Measurements from ENCODE around the gene NAPSA.
A peak's percentile ranks its signal among the peaks of the same experiment; 100 is the strongest.

The NAPSA gene

DNA sequence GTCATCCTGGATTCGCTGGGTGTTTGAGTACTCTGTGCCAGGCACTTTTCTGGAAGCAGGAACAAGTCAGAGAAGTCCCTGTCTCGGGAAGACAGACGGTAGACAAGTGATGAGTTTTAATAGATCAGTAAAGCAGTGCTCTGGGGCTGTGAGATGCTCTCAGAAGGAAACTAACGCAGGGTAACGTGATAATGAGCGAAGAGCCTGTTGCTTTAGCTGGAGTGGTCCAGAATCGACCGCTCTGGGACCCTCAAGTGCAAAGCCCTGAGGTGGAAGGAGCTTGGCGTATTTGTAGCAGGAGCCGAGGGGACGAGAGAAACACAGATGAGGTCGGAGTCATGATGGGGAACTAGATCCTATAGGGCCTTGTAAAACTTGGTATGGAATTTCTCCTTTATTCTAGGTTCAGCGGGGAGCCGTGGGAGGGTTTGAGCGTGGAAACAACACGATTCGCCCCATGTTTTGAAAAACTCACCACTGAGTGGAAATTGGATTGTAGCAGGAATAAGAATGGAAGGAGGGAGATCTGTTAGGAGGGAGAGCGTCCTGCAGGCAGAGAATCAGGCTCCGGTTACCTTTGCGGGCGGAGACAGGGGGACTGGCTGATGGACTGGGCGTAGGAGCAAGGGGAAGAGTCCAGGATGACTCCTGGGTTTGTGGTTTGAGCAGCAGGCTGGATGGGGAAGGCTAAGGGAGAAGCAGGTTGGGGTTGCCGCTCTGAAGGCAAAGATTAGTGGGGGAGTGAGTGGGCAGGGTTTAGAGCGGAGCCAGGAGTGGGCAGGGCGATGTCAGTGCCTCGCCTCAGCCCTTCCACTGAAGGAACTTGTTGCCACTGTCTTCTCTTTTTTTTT is 19.5 kb upstream of the NAPSA start:
- Histone ChIP-seq H3K36me3 (ENCODE audit: control insufficient read depth, insufficient read depth, low read length) (peaks cover 33% of the 10 kb centered on the region), H3K27ac (ENCODE audit: insufficient read depth, low read length, poor library complexity, severe bottlenecking) (peak overlapping the region; percentile 67), H3K4me1 (ENCODE audit: control insufficient read depth, insufficient read depth, low read length, poor library complexity, severe bottlenecking) (peaks cover 8% of the 10 kb centered on the region), H3K4me3 (ENCODE audit: insufficient read depth, low read depth, low read length, poor library complexity, severe bottlenecking) (peak overlapping the region; percentile 71), H3K9me3 (ENCODE audit: control insufficient read depth, low read length) (no peaks in the 10 kb centered on the region), H3K27me3 (replicated peaks; ENCODE audit: control insufficient read depth, insufficient read depth, low read length, poor library complexity, severe bottlenecking) (no peaks in the 10 kb centered on the region)
- DNase-seq = no peak

- Histone ChIP-seq H3K27ac (ENCODE audit: insufficient read depth, low read length, poor library complexity, severe bottlenecking) (peak within 1 kb of the TSS; percentile 67), H3K4me3 (ENCODE audit: insufficient read depth, low read depth, low read length, poor library complexity, severe bottlenecking) (peak within 1 kb of the TSS; percentile 71), H3K36me3 (ENCODE audit: control insufficient read depth, insufficient read depth, low read length) (peaks cover 41% of the 10 kb centered on the region), H3K9me3 (ENCODE audit: control insufficient read depth, low read length) (no peaks in the 10 kb centered on the region), H3K4me1 (ENCODE audit: control insufficient read depth, insufficient read depth, low read length, poor library complexity, severe bottlenecking) (peaks cover 8% of the 10 kb centered on the region), H3K27me3 (replicated peaks; ENCODE audit: control insufficient read depth, insufficient read depth, low read length, poor library complexity, severe bottlenecking) (no peaks in the 10 kb centered on the region)
- peak; percentile 98 to 99 (median 99) for DNase-seq
Measured at GRCh38 chr19:50383852-50384684, 18.6 kb upstream of the NAPSA start, which contains the start of gene POLD1. TSS of gene POLD1 (plus strand) at chr19:50384347. CDS start at chr19:50398852, 14,505 bp downstream.

GRCh38 chr19:50383001-50383851 is 17.8 kb upstream of the NAPSA start:
- H3K9me3 ChIP-seq (ENCODE audit: control insufficient read depth, low read length) = no peaks in the 10 kb centered on the region
- peaks cover 8% of the 10 kb centered on the region for H3K4me1 ChIP-seq (ENCODE audit: control insufficient read depth, insufficient read depth, low read length, poor library complexity, severe bottlenecking)
- H3K36me3 ChIP-seq (ENCODE audit: control insufficient read depth, insufficient read depth, low read length) = peaks cover 50% of the 10 kb centered on the region
- peak overlapping the region; percentile 71 for H3K4me3 ChIP-seq (ENCODE audit: insufficient read depth, low read depth, low read length, poor library complexity, severe bottlenecking)
- DNase-seq = no peak
- no peaks in the 10 kb centered on the region for H3K27me3 ChIP-seq (replicated peaks; ENCODE audit: control insufficient read depth, insufficient read depth, low read length, poor library complexity, severe bottlenecking)
- peak overlapping the region; percentile 67 for H3K27ac ChIP-seq (ENCODE audit: insufficient read depth, low read length, poor library complexity, severe bottlenecking)

GRCh38 chr19:50381881-50382729 is 16.7 kb upstream of the NAPSA start:
- Histone ChIP-seq H3K9me3 (ENCODE audit: control insufficient read depth, low read length) (no peaks in the 10 kb centered on the region), H3K4me1 (ENCODE audit: control insufficient read depth, insufficient read depth, low read length, poor library complexity, severe bottlenecking) (peaks cover 8% of the 10 kb centered on the region), H3K27ac (ENCODE audit: insufficient read depth, low read length, poor library complexity, severe bottlenecking) (no peak overlapping the region), H3K4me3 (ENCODE audit: insufficient read depth, low read depth, low read length, poor library complexity, severe bottlenecking) (no peak overlapping the region), H3K27me3 (replicated peaks; ENCODE audit: control insufficient read depth, insufficient read depth, low read length, poor library complexity, severe bottlenecking) (no peaks in the 10 kb centered on the region), H3K36me3 (ENCODE audit: control insufficient read depth, insufficient read depth, low read length) (peaks cover 58% of the 10 kb centered on the region)
- no peak for DNase-seq

DNA sequence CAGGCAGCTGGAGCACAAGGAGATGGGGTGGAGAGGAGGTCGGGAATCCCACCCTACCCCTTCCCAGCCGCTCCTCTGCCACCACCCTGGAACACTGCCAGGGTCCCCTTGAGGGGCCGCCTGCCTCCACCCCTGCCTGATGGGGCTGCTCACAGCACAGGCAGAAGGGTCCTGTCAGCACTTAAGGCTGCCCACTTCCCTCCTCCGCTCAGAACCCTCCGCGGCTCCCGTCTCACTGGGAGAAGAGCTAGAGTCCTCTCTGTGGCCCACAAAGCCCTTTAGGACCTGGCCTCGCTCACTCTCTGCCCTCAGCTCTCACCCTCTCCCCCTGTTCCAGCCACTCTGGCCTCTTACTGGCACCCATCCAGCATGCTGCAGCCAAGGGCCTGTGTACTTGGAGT is 15.3 kb upstream of the NAPSA start:
- H3K27me3 ChIP-seq (replicated peaks; ENCODE audit: control insufficient read depth, insufficient read depth, low read length, poor library complexity, severe bottlenecking) = no peaks in the 10 kb centered on the region
- peaks cover 58% of the 10 kb centered on the region for H3K36me3 ChIP-seq (ENCODE audit: control insufficient read depth, insufficient read depth, low read length)
- H3K27ac ChIP-seq (ENCODE audit: insufficient read depth, low read length, poor library complexity, severe bottlenecking) = no peak overlapping the region
- DNase-seq = no peak
- no peaks in the 10 kb centered on the region for H3K9me3 ChIP-seq (ENCODE audit: control insufficient read depth, low read length)
- no peak overlapping the region for H3K4me3 ChIP-seq (ENCODE audit: insufficient read depth, low read depth, low read length, poor library complexity, severe bottlenecking)
- peaks cover 8% of the 10 kb centered on the region for H3K4me1 ChIP-seq (ENCODE audit: control insufficient read depth, insufficient read depth, low read length, poor library complexity, severe bottlenecking)

DNA sequence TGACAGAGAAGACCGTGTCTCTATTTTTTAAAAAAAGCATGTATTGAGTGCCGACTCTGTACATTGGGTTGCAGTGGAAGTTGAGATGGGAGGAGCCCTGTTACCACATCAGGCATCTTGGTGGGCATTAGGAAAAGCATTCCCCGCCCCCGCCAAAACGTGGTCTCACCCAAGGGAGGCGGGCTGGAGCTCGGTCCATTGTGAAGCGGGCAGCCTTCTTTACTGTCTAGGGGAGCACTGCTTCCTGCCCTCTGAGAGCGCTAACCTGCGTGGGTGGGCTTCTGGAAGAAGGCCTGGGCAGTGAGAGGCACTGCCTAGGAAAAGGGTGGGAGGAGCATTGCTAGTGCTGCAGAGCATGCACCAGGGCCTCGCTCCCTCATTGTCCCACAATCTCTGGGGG is 14.7 kb upstream of the NAPSA start:
- H3K4me1 ChIP-seq (ENCODE audit: control insufficient read depth, insufficient read depth, low read length, poor library complexity, severe bottlenecking) = peaks cover 7% of the 10 kb centered on the region
- H3K9me3 ChIP-seq (ENCODE audit: control insufficient read depth, low read length) = no peaks in the 10 kb centered on the region
- H3K4me3 ChIP-seq (ENCODE audit: insufficient read depth, low read depth, low read length, poor library complexity, severe bottlenecking) = no peak overlapping the region
- no peak for DNase-seq
- no peak overlapping the region for H3K27ac ChIP-seq (ENCODE audit: insufficient read depth, low read length, poor library complexity, severe bottlenecking)
- H3K27me3 ChIP-seq (replicated peaks; ENCODE audit: control insufficient read depth, insufficient read depth, low read length, poor library complexity, severe bottlenecking) = no peaks in the 10 kb centered on the region
- peaks cover 58% of the 10 kb centered on the region for H3K36me3 ChIP-seq (ENCODE audit: control insufficient read depth, insufficient read depth, low read length)

- no peak overlapping the region for H3K4me3 ChIP-seq (ENCODE audit: insufficient read depth, low read depth, low read length, poor library complexity, severe bottlenecking)
- peaks cover 58% of the 10 kb centered on the region for H3K36me3 ChIP-seq (ENCODE audit: control insufficient read depth, insufficient read depth, low read length)
- H3K4me1 ChIP-seq (ENCODE audit: control insufficient read depth, insufficient read depth, low read length, poor library complexity, severe bottlenecking) = peaks cover 1% of the 10 kb centered on the region
- DNase-seq = no peak
- H3K27ac ChIP-seq (ENCODE audit: insufficient read depth, low read length, poor library complexity, severe bottlenecking) = no peak overlapping the region
- H3K9me3 ChIP-seq (ENCODE audit: control insufficient read depth, low read length) = no peaks in the 10 kb centered on the region
- H3K27me3 ChIP-seq (replicated peaks; ENCODE audit: control insufficient read depth, insufficient read depth, low read length, poor library complexity, severe bottlenecking) = no peaks in the 10 kb centered on the region
Measured at GRCh38 chr19:50379602-50380001, 14.2 kb upstream of the NAPSA start.

GRCh38 chr19:50378863-50379236 is 13.4 kb upstream of the NAPSA start:
- Histone ChIP-seq H3K27me3 (replicated peaks; ENCODE audit: control insufficient read depth, insufficient read depth, low read length, poor library complexity, severe bottlenecking) (no peaks in the 10 kb centered on the region), H3K4me1 (ENCODE audit: control insufficient read depth, insufficient read depth, low read length, poor library complexity, severe bottlenecking) (no peaks in the 10 kb centered on the region), H3K4me3 (ENCODE audit: insufficient read depth, low read depth, low read length, poor library complexity, severe bottlenecking) (no peak overlapping the region), H3K9me3 (ENCODE audit: control insufficient read depth, low read length) (no peaks in the 10 kb centered on the region), H3K36me3 (ENCODE audit: control insufficient read depth, insufficient read depth, low read length) (peaks cover 58% of the 10 kb centered on the region), H3K27ac (ENCODE audit: insufficient read depth, low read length, poor library complexity, severe bottlenecking) (no peak overlapping the region)
- no peak for DNase-seq
